A673 (cell line): ENCODE results near the gene HDAC10. TPM values are rescaled to one million over a fixed set of nuclear protein-coding genes. Genes with fewer than 3 reads are reported as not detected.

ENCODE experiments used
- BruUV-seq: library from RNA; stranded (reverse); fragments of 400-500 nt; replicated peaks from 2 replicates; lab custom pipeline; 2021; lab: Mats Ljungman, UMichigan
- CTCF ChIA-PET: fragments of 300-600 bp; sonication (Branson Sonifier 250); formaldehyde crosslinking; loops from one replicate; lab custom pipeline; 2022; ENCODE audit warnings: antibody characterized with exemption; lab: Charles Lee
- POLR2A ChIA-PET: fragments of 300-600 bp; sonication (Branson Sonifier 250); formaldehyde crosslinking; loops from one replicate; lab custom pipeline; 2022; ENCODE audit warnings: antibody characterized with exemption; ENCODE audit not compliant: low non-redundant PET; lab: Charles Lee
- DNase-seq: peaks from one replicate; pipeline ENCODE4 v3.0.0-alpha.2; 2015; ENCODE audit warnings: low spot score
- H3K27ac ChIP-seq: fragments of 200-600 bp; sonication (generic); 2 replicates; pipeline ENCODE4 v1.5.1; 2016; ENCODE audit warnings: mixed run types, low read depth, mild to moderate bottlenecking, mixed read lengths, antibody characterized with exemption, low read length; ENCODE audit not compliant: poor library complexity, severe bottlenecking
- H3K27me3 ChIP-seq: fragments of 200-600 bp; sonication (generic); replicated peaks from 2 replicates; pipeline ENCODE4 v1.6.1; 2017; ENCODE audit warnings: mixed run types, low read depth, mild to moderate bottlenecking, mixed read lengths, antibody characterized with exemption, low read length; ENCODE audit not compliant: insufficient read depth, poor library complexity
- H3K36me3 ChIP-seq: fragments of 200-600 bp; sonication (generic); 2 replicates; pipeline ENCODE4 v1.6.1; 2016; ENCODE audit warnings: mixed run types, mild to moderate bottlenecking, mixed read lengths, antibody characterized with exemption, low read length; ENCODE audit not compliant: insufficient read depth, poor library complexity, severe bottlenecking
- H3K4me1 ChIP-seq: fragments of 200-600 bp; sonication (generic); 2 replicates; pipeline ENCODE4 v1.6.1; 2017; ENCODE audit warnings: mixed run types, mild to moderate bottlenecking, mixed read lengths, antibody characterized with exemption, low read length; ENCODE audit not compliant: insufficient read depth, poor library complexity, severe bottlenecking
- H3K4me3 ChIP-seq: fragments of 200-600 bp; sonication (generic); 2 replicates; pipeline ENCODE4 v1.5.1; 2016; ENCODE audit warnings: low read depth, mixed run types, mild to moderate bottlenecking, mixed read lengths, low read length; ENCODE audit not compliant: poor library complexity, severe bottlenecking
- H3K9me3 ChIP-seq: fragments of 200-600 bp; sonication (generic); 2 replicates; pipeline ENCODE4 v1.6.1; 2016; ENCODE audit warnings: mixed run types, low read depth, mild to moderate bottlenecking, mixed read lengths, antibody characterized with exemption, low read length; ENCODE audit not compliant: poor library complexity, severe bottlenecking
- EZH2 ChIP-seq: fragments of 200-600 bp; sonication (generic); IDR thresholded peaks from 2 replicates; pipeline ENCODE4 v1.6.1; 2017; ENCODE audit warnings: borderline replicate concordance, low read depth, mild to moderate bottlenecking, mixed read lengths, antibody characterized with exemption, low read length; ENCODE audit not compliant: poor library complexity, severe bottlenecking
- intact Hi-C: fragments of 100-400 bp; cut with micrococcal nuclease; formaldehyde crosslinking; loops from one replicate; pipeline ENCODE4 v1.10.0; 2022; ENCODE audit not compliant: unreplicated experiment
- total RNA-seq: library from RNA; stranded (reverse); gene quantifications from 2 replicates; pipeline ENCODE4 v1.2.3, GENCODE V29; 2021
- TF ChIP-seq, protein P1 (sequence below): fragments of 300-800, 200-600 bp; sonication (generic); conservative IDR thresholded peaks from 2 replicates; pipeline ENCODE4 v1.5.1; 2017; ENCODE audit warnings: low read depth, mild to moderate bottlenecking, antibody characterized with exemption, low read length, moderate library complexity, mixed read lengths

HDAC10 gene
- total RNA-seq, 1 experiment from 2014 or later = 38.6 TPM

DNA sequence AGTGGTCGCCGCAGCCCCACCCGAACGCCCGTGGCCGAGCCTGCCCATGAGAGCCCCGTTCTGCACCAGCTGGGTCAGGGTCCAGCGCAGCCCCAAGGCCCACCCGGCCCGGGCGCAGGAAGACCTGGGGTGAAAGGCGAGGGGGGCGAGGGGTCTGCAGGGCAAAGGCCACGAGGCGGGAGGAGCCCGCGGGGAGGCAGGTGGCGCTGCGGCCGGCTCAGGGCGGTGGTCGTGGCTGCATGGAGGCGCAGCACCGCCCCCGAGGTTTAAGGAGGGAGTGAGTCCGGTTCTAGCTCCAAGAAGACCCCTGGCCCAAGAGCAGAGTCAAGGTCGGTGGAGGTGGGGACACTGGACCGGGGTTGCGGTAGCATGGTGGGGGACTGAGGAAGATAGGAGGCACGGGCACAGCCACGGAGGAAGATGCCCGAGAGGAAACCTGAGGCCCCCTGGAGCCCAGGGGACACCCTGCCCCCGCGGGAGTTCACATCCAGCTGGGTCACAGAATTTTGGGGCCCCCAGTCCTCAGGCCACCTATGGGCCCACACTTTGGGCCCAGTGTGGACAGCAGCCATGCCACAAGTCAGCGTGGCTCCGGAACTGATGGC, 514 bp upstream of the HDAC10 start:
- ChIA-PET POLR2A (interaction anchor here (0.6 to 0.7 kb wide), 2 partner anchors 250 to 368 kb away, joined by 3 read pairs; no protein-coding TSS in a partner anchor), CTCF (interaction anchor here (0.5 to 1.2 kb wide), 3 partner anchors 20 to 81 kb away, joined by 3 to 5 read pairs (median 4); partner anchors contain the start of gene PLXNB2)
- TF ChIP-seq EZH2 = no peak
- TF ChIP-seq, protein P1, sequence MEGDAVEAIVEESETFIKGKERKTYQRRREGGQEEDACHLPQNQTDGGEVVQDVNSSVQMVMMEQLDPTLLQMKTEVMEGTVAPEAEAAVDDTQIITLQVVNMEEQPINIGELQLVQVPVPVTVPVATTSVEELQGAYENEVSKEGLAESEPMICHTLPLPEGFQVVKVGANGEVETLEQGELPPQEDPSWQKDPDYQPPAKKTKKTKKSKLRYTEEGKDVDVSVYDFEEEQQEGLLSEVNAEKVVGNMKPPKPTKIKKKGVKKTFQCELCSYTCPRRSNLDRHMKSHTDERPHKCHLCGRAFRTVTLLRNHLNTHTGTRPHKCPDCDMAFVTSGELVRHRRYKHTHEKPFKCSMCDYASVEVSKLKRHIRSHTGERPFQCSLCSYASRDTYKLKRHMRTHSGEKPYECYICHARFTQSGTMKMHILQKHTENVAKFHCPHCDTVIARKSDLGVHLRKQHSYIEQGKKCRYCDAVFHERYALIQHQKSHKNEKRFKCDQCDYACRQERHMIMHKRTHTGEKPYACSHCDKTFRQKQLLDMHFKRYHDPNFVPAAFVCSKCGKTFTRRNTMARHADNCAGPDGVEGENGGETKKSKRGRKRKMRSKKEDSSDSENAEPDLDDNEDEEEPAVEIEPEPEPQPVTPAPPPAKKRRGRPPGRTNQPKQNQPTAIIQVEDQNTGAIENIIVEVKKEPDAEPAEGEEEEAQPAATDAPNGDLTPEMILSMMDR = no peak
- H3K4me1 ChIP-seq = peaks cover 7% of the 10 kb centered on the region
- intact Hi-C loops = loop anchor here (2.0 kb wide), 1 partner anchor 91 kb away; the partner anchor contains the start of gene PPP6R2
- no peaks in the 10 kb centered on the region for H3K9me3 ChIP-seq
- H3K4me3 ChIP-seq = peak overlapping the region; percentile 78
- no TSS peak for BruUV-seq
- peaks cover 13% of the 10 kb centered on the region for H3K36me3 ChIP-seq
- H3K27ac ChIP-seq = peak overlapping the region; percentile 44
- no peaks in the 10 kb centered on the region for H3K27me3 ChIP-seq
- no peak for DNase-seq

DNA sequence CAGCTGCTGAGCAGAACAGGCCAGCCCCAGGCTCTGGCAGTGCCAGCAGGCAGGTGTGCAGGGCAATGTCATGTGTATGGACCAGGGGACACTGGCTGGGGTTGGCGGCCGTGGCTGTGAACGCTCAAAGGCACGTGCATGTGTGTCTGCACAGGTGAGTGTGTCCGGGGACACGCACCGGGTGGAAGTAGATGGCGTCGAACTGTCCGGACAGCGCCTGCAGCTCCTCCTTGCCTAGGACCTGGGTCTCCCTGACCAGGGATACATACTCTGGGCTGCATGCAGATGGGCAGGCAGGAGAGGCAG, 863 bp downstream of the HDAC10 start:
- intact Hi-C loops = loop anchor here (2.0 kb wide), 1 partner anchor 93 kb away; the partner anchor contains the start of gene PPP6R2
- Histone ChIP-seq H3K27ac (no peak overlapping the region), H3K4me1 (peaks cover 7% of the 10 kb centered on the region)

DNA sequence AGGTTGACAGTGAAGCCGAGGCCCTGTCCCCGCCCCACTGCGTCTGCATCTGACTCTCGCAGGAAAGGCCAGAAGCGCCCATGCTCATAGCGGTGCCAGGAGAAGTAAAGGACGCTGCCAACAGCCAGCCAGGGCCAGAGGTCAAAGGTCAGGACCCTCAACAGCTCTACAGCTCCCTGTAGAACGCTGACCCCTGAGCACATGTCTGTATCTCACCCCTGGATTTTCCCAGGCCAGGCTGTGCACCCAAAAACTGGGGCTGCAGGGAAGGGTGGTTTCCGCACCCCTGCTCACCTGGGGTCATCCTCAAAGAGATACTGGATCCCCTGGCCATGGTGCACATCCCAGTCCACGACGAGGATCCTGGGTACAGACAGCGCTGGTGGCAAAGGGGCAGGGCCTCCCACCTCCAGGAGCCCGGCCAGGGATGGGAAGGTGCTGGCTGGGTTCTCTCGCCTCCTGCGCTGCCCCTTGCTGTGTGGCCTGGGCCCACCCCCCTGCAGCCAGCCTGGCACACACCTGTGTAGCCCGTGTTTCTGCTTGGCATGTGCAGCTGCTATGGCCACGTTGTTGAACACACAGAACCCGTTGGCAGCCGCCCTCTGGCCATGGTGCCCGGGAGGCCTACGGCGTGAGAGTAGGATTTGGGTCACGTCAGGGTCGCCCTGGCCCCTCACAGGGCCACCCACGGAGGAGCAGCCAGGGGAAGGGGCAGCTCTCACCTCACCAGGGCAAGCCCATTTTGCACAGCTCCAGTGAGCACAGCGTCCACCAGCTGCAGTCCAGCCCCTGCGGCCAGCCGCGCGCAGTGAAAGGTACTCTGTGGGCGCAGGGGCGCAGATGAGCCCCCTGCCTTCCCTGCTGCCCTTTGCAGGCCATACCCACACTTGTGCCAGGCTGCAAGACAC, 1.5 kb downstream of the HDAC10 start:
- TF ChIP-seq, protein P1 = no peak
- TF ChIP-seq EZH2 = no peak
- intact Hi-C loops = loop anchor here (2.0 kb wide), 1 partner anchor 93 kb away; the partner anchor contains the start of gene PPP6R2
- Histone ChIP-seq H3K4me1 (peaks cover 7% of the 10 kb centered on the region), H3K27ac (no peak overlapping the region), H3K9me3 (no peaks in the 10 kb centered on the region), H3K27me3 (no peaks in the 10 kb centered on the region), H3K4me3 (peak overlapping the region; percentile 78), H3K36me3 (peaks cover 19% of the 10 kb centered on the region)
- ChIA-PET POLR2A (no interaction called here), CTCF (no interaction called here)
- BruUV-seq = no TSS peak
- DNase-seq = no peak

More for the DNA sequence above, 863 bp downstream of the HDAC10 start:
- no peaks in the 10 kb centered on the region for H3K27me3 ChIP-seq
- no peak for DNase-seq
- no peak for TF ChIP-seq EZH2
- TF ChIP-seq, protein P1 = no peak
- peaks cover 19% of the 10 kb centered on the region for H3K36me3 ChIP-seq
- no TSS peak for BruUV-seq
- ChIA-PET POLR2A (no interaction called here), CTCF (interaction anchor here (1.2 kb wide), 1 partner anchor 57 kb away, joined by 4 read pairs; the partner anchor contains the start of gene PLXNB2)
- H3K9me3 ChIP-seq = no peaks in the 10 kb centered on the region
- peak overlapping the region; percentile 78 for H3K4me3 ChIP-seq
